IMR-90 (cell line): ENCODE measurements around the gene NCAPG2. TPM values are rescaled to one million over a fixed set of nuclear protein-coding genes. Genes with fewer than 3 reads are reported as not detected.

ENCODE experiments used
- ATAC-seq: fragments of 200-7000 bp; cut with Tn5 transposase; 2 replicates; pipeline ENCODE4 v1.9.1; 2020; ENCODE audit warnings: low read depth, mild to moderate bottlenecking, moderate library complexity
- BruUV-seq: library from RNA; stranded (reverse); fragments of 400-500 nt; replicated peaks from 2 replicates; lab custom pipeline; 2021; lab: Mats Ljungman, UMichigan
- CTCF ChIA-PET: fragments of 300-600 bp; formaldehyde crosslinking; extraction: SDS; loops from one replicate; lab custom pipeline; 2021; ENCODE audit warnings: antibody characterized with exemption; lab: Yijun Ruan, JAX
- POLR2A ChIA-PET: fragments of 300-600 bp; sonication (Branson Sonifier 250); formaldehyde crosslinking; loops from one replicate; lab custom pipeline; 2022; ENCODE audit warnings: antibody characterized with exemption; ENCODE audit not compliant: unreplicated experiment; lab: Charles Lee
- DNase-seq: peaks from one replicate; pipeline ENCODE4 v3.0.0; 2013
- H2AFZ ChIP-seq: replicated peaks from 2 replicates; pipeline ENCODE3; 2013; ENCODE audit warnings: low read length, mild to moderate bottlenecking; ENCODE audit not compliant: poor library complexity
- H2AK5ac ChIP-seq: 2 replicates; pipeline ENCODE4 v1.6.1; 2013; ENCODE audit warnings: low read depth, low read length, inconsistent platforms
- H2AK9ac ChIP-seq: replicated peaks from 2 replicates; pipeline ENCODE3; 2013; ENCODE audit warnings: mild to moderate bottlenecking, low read depth, low read length, moderate library complexity; ENCODE audit not compliant: poor library complexity
- H2BK120ac ChIP-seq: 2 replicates; pipeline ENCODE4 v1.6.1; 2013; ENCODE audit warnings: low read depth, low read length, inconsistent platforms
- H2BK15ac ChIP-seq: 3 replicates; pipeline ENCODE4 v1.6.1; 2013; ENCODE audit warnings: low read depth, low read length, inconsistent platforms
- H2BK20ac ChIP-seq: 2 replicates; pipeline ENCODE4 v1.6.1; 2013; ENCODE audit warnings: low read depth, mild to moderate bottlenecking, inconsistent platforms, low read length, moderate library complexity
- H2BK5ac ChIP-seq: 2 replicates; pipeline ENCODE4 v1.6.1; 2013; ENCODE audit warnings: mild to moderate bottlenecking, low read depth, low read length, inconsistent platforms; ENCODE audit not compliant: poor library complexity, severe bottlenecking
- H3K14ac ChIP-seq: replicated peaks from 2 replicates; pipeline ENCODE4 v1.6.1; 2013; ENCODE audit warnings: low read depth, low read length, inconsistent platforms
- H3K18ac ChIP-seq: 2 replicates; pipeline ENCODE4 v1.6.1; 2013; ENCODE audit warnings: low read depth, low read length, control low read depth
- H3K23ac ChIP-seq: 2 replicates; pipeline ENCODE4 v1.6.1; 2013; ENCODE audit warnings: low read depth, low read length, inconsistent platforms
- H3K27ac ChIP-seq: 2 replicates; pipeline ENCODE4 v1.5.1; 2013; ENCODE audit warnings: mild to moderate bottlenecking, control low read depth, low read length; ENCODE audit not compliant: insufficient read depth
- H3K27me3 ChIP-seq: 2 replicates; pipeline ENCODE4 v1.6.1; 2013; ENCODE audit warnings: low read length; ENCODE audit not compliant: control insufficient read depth, insufficient read depth
- H3K36me3 ChIP-seq: 2 replicates; pipeline ENCODE4 v1.6.1; 2013; ENCODE audit warnings: low read length, mixed read lengths; ENCODE audit not compliant: control insufficient read depth, insufficient read depth
- H3K4ac ChIP-seq: 2 replicates; pipeline ENCODE4 v1.6.1; 2013; ENCODE audit warnings: low read depth, low read length, inconsistent platforms
- H3K4me1 ChIP-seq: 2 replicates; pipeline ENCODE4 v1.6.1; 2013; ENCODE audit warnings: low read length, mixed read lengths; ENCODE audit not compliant: control insufficient read depth, insufficient read depth
- H3K4me2 ChIP-seq: 2 replicates; pipeline ENCODE4 v1.6.1; 2013; ENCODE audit warnings: low read depth, mild to moderate bottlenecking, control low read depth, low read length, moderate library complexity
- H3K4me3 ChIP-seq: 2 replicates; pipeline ENCODE4 v1.5.1; 2013; ENCODE audit warnings: low read depth, mild to moderate bottlenecking, control low read depth, low read length, moderate library complexity; ENCODE audit not compliant: insufficient read depth
- H3K56ac ChIP-seq: 2 replicates; pipeline ENCODE4 v1.6.1; 2013; ENCODE audit warnings: low read length, inconsistent platforms; ENCODE audit not compliant: insufficient read depth; ENCODE audit errors: extremely low read depth
- H3K79me1 ChIP-seq, 2 experiments: 2 replicates each; pipeline ENCODE4 v1.6.1; 2013; ENCODE audit warnings: low read length in 2 of 2, inconsistent platforms in 1 of 2, low read depth in 1 of 2
- H3K9ac ChIP-seq: 2 replicates; pipeline ENCODE4 v1.6.1; 2013; ENCODE audit warnings: low read depth, low read length, control low read depth
- H3K9me1 ChIP-seq: 2 replicates; pipeline ENCODE4 v1.6.1; 2013; ENCODE audit warnings: low read length, inconsistent platforms; ENCODE audit not compliant: insufficient read depth
- H3K9me3 ChIP-seq: 2 replicates; pipeline ENCODE4 v1.6.1; 2013; ENCODE audit warnings: low read length; ENCODE audit not compliant: control insufficient read depth, insufficient read depth
- H4K20me1 ChIP-seq: 2 replicates; pipeline ENCODE4 v1.6.1; 2013; ENCODE audit warnings: low read length, inconsistent platforms; ENCODE audit not compliant: insufficient read depth
- H4K5ac ChIP-seq: 2 replicates; pipeline ENCODE4 v1.6.1; 2013; ENCODE audit warnings: mild to moderate bottlenecking, low read depth, low read length, control low read depth
- H4K8ac ChIP-seq, 2 experiments: 2 replicates each; pipeline ENCODE4 v1.6.1; 2013; ENCODE audit warnings: low read depth in 2 of 2, low read length in 2 of 2, control low read depth in 1 of 2, inconsistent platforms in 1 of 2
- H4K91ac ChIP-seq: 2 replicates; pipeline ENCODE4 v1.6.1; 2013; ENCODE audit warnings: low read depth, low read length, inconsistent platforms; ENCODE audit not compliant: insufficient read depth
- CHD1 ChIP-seq: IDR thresholded peaks from 2 replicates; pipeline ENCODE4 v1.6.1; 2012; ENCODE audit warnings: low read depth, low read length, improper control_type of control experiment
- FOS ChIP-seq: fragments of 150-350 bp; IDR thresholded peaks from 2 replicates; pipeline ENCODE4 v1.6.1; 2016; ENCODE audit warnings: low read depth, low read length
- MAFK ChIP-seq: IDR thresholded peaks from 2 replicates; pipeline ENCODE4 v1.6.1; 2012; ENCODE audit warnings: low read depth, low read length, improper control_type of control experiment
- MAZ ChIP-seq: IDR thresholded peaks from 2 replicates; pipeline ENCODE4 v1.6.1; 2012; ENCODE audit warnings: low read depth, mild to moderate bottlenecking, low read length, improper control_type of control experiment, moderate library complexity, borderline replicate concordance
- MXI1 ChIP-seq: IDR thresholded peaks from 2 replicates; pipeline ENCODE4 v1.6.1; 2012; ENCODE audit warnings: low read depth, mild to moderate bottlenecking, low read length, moderate library complexity, borderline replicate concordance
- NFE2L2 ChIP-seq: fragments of 150-350 bp; IDR thresholded peaks from 2 replicates; pipeline ENCODE4 v1.6.1; 2016; ENCODE audit warnings: low read depth, mild to moderate bottlenecking, low read length
- POLR2A ChIP-seq: IDR thresholded peaks from 2 replicates; pipeline ENCODE4 v1.6.1; 2012; ENCODE audit warnings: mild to moderate bottlenecking, low read depth, low read length
- RAD21 ChIP-seq: IDR thresholded peaks from 2 replicates; pipeline ENCODE4 v1.6.1; 2012; ENCODE audit warnings: low read length, improper control_type of control experiment
- WGBS, 2 experiments: methylation state at CpG; one replicate each; pipeline versions ENCODE4 v1.1.5 to v1.1.7; 2013; ENCODE audit warnings: missing lambda C conversion rate in 2 of 2; ENCODE audit not compliant: insufficient read length in 1 of 2; ENCODE audit errors: extremely low coverage in 2 of 2; 5-methylcytosine and 5-hydroxymethylcytosine counted together
- dilution Hi-C: fragments of 300-500 bp; cut with HindIII; formaldehyde crosslinking; loops from one replicate; pipeline ENCODE4 v1.14.3; 2018; ENCODE audit warnings: low sequenced_read_pairs; ENCODE audit not compliant: unreplicated experiment
- in situ Hi-C: fragments of 300-500 bp; cut with MboI; formaldehyde crosslinking; loops from 3 replicates; pipeline ENCODE4 v1.14.3; 2019; ENCODE audit warnings: low sequenced_read_pairs, inconsistent platforms, mixed read lengths
- intact Hi-C: fragments of 100-400 bp; cut with micrococcal nuclease; formaldehyde crosslinking; loops from 2 replicates; pipeline ENCODE4 v1.10.0; 2022
- polyA plus RNA-seq, 3 experiments: library from polyadenylated mRNA; depleted of rRNA; stranded (reverse); fragments of >200 nt; gene quantifications; 2 replicates each; pipeline ENCODE4 v1.2.3, GENCODE V29; 2012; ENCODE audit warnings: low replicate concordance in 1 of 3
- total RNA-seq: library from RNA; depleted of rRNA; stranded (reverse); fragments of >200 nt; gene quantifications from 2 replicates; pipeline ENCODE4 v1.2.3, GENCODE V29; 2012
- TF ChIP-seq, protein P1 (sequence below): conservative IDR thresholded peaks from 2 replicates; pipeline ENCODE4 v1.5.1; 2012; ENCODE audit warnings: mild to moderate bottlenecking, low read depth, low read length, improper control_type of control experiment
- TF ChIP-seq, protein P2 (sequence below): fragments of 150-350 bp; IDR thresholded peaks from 2 replicates; pipeline ENCODE4 v1.6.1; 2016; ENCODE audit warnings: low read depth, mild to moderate bottlenecking, low read length, moderate library complexity, borderline replicate concordance

Gene NCAPG2
- total and polyA plus RNA-seq, 2 of the 4 experiments (the other 2 are of a cell fraction): 25.6 to 25.8 TPM

GRCh38 chr7:158683541-158683940 lies 21.1 kb downstream of the NCAPG2 start:
- H3K36me3 ChIP-seq: peaks cover 5% of the 10 kb centered on the region
- H3K4me2 ChIP-seq: no peak overlapping the region
- no peak overlapping the region for H3K9ac ChIP-seq
- H2AFZ ChIP-seq: no peak overlapping the region
- peak overlapping the region; percentile 91 for H4K91ac ChIP-seq
- H2AK9ac ChIP-seq: no peak overlapping the region
- peak overlapping the region; percentile 64; the same call in 1 of the 2 replicates for H3K56ac ChIP-seq
- peak overlapping the region; percentile 52; the same call in 1 of the 2 replicates for H2AK5ac ChIP-seq
- ChIA-PET POLR2A (no interaction called here), CTCF (no interaction called here)
- peak overlapping the region; percentile 92 for H2BK120ac ChIP-seq
- H2BK15ac ChIP-seq: peak overlapping the region; percentile 66; the same call in 2 of the 3 replicates
- H3K4me3 ChIP-seq: no peak overlapping the region
- peak overlapping the region; percentile 78 for H3K14ac ChIP-seq
- H3K4me1 ChIP-seq: peaks cover 14% of the 10 kb centered on the region
- DNase-seq (peak; percentile 26), ATAC-seq (no peak)
- peak overlapping the region; percentile 64; the same call in 1 of the 2 replicates for H4K5ac ChIP-seq
- H3K27ac ChIP-seq: peak overlapping the region; percentile 86; the same call in 1 of the 2 replicates
- H3K9me3 ChIP-seq: no peaks in the 10 kb centered on the region
- in situ Hi-C loops (no loop called here), dilution Hi-C loops (no loop called here), intact Hi-C loops (loop anchor here (5.0 kb wide), 1 partner anchor 66 kb away; no protein-coding TSS in a partner anchor)
- H2BK20ac ChIP-seq: peak overlapping the region; percentile 71
- peak overlapping the region; percentile 71 for H3K4ac ChIP-seq
- no TSS peak for BruUV-seq
- H3K27me3 ChIP-seq: no peaks in the 10 kb centered on the region
- H4K20me1 ChIP-seq: no peaks in the 10 kb centered on the region
- H2BK5ac ChIP-seq: peak overlapping the region; percentile 59
- H3K23ac ChIP-seq: peak overlapping the region; percentile 41; the same call in 1 of the 2 replicates
- peaks cover 6% of the 10 kb centered on the region for H3K9me1 ChIP-seq
- TF ChIP-seq MXI1: no peak
- no peak for TF ChIP-seq FOS
- TF ChIP-seq MAZ: no peak
- TF ChIP-seq NFE2L2: no peak
- TF ChIP-seq, protein P1, sequence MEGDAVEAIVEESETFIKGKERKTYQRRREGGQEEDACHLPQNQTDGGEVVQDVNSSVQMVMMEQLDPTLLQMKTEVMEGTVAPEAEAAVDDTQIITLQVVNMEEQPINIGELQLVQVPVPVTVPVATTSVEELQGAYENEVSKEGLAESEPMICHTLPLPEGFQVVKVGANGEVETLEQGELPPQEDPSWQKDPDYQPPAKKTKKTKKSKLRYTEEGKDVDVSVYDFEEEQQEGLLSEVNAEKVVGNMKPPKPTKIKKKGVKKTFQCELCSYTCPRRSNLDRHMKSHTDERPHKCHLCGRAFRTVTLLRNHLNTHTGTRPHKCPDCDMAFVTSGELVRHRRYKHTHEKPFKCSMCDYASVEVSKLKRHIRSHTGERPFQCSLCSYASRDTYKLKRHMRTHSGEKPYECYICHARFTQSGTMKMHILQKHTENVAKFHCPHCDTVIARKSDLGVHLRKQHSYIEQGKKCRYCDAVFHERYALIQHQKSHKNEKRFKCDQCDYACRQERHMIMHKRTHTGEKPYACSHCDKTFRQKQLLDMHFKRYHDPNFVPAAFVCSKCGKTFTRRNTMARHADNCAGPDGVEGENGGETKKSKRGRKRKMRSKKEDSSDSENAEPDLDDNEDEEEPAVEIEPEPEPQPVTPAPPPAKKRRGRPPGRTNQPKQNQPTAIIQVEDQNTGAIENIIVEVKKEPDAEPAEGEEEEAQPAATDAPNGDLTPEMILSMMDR: no peak
- TF ChIP-seq, protein P2, sequence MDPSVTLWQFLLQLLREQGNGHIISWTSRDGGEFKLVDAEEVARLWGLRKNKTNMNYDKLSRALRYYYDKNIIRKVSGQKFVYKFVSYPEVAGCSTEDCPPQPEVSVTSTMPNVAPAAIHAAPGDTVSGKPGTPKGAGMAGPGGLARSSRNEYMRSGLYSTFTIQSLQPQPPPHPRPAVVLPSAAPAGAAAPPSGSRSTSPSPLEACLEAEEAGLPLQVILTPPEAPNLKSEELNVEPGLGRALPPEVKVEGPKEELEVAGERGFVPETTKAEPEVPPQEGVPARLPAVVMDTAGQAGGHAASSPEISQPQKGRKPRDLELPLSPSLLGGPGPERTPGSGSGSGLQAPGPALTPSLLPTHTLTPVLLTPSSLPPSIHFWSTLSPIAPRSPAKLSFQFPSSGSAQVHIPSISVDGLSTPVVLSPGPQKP: no peak
- TF ChIP-seq MAFK: no peak
- TF ChIP-seq POLR2A: no peak
- no peak for TF ChIP-seq RAD21
- no peak for TF ChIP-seq CHD1
- WGBS, 2 experiments: no CpG with 5 or more reads among the region's 2 CpGs
- peak overlapping the region; percentile 85 for H3K18ac ChIP-seq
- peak overlapping the region; percentile 73 to 77; a peak in 3 of 4 replicates for H4K8ac ChIP-seq
- H3K79me1 ChIP-seq: peaks cover 4 to 18% of the 10 kb centered on the region in 2 experiments; a peak in 2 of 4 replicates
